ENCODE measurements around the gene MLX. TPM values are rescaled to one million over a fixed set of nuclear protein-coding genes. Genes with fewer than 3 reads are reported as not detected.

MLX gene
- total RNA-seq, 4 donors from 2014 or later, result 81.3 to 191 (median 143) TPM

DNA sequence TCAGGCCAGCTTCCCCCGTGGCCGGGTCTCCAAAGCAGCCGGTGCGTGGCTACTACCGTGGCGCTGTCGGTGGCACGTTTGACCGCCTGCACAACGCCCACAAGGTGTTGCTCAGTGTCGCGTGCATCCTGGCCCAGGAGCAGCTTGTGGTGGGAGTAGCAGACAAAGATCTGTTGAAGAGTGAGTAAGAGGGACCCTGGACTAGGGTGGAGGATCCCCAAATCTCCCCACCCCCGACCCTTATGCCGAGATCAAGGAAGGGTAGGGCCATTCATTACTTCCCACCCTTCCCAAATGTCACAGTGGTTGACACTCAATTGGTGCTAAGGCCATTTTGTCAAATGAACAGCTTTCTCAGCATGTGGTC lies 3.8 kb upstream of the MLX start:
- peak overlapping the region; percentile 88 to 93 (median 92) for H3K27ac ChIP-seq
- peaks cover 0 to 6% (median 0%) of the 10 kb centered on the region in 4 donors for H3K36me3 ChIP-seq
- in situ Hi-C loops (cut with MboI; ENCODE audit: low pct_ligation_motif_present in 1 of 4, low pct_unique_long_range_greater_than_20kb in 1 of 4, low sequenced_read_pairs in 3 of 4) (no loop called here), intact Hi-C loops (cut with DNase I; ENCODE audit: low total_unique reads) (no loop called here)
- no peaks in the 10 kb centered on the region for H3K27me3 ChIP-seq
- H3K4me1 ChIP-seq, result peaks cover 18 to 59% (median 48%) of the 10 kb centered on the region in 4 donors
- H3K4me3 ChIP-seq, result peak overlapping the region in 3 of 4 donors; percentile 66 to 92 (median 86)
- TF ChIP-seq POLR2AphosphoS5 (IDR thresholded peaks at IDR 0.05), result no peak
- TF ChIP-seq EP300 (IDR thresholded peaks at IDR 0.05; ENCODE audit: low read depth), result no peak
- TF ChIP-seq, protein P1, sequence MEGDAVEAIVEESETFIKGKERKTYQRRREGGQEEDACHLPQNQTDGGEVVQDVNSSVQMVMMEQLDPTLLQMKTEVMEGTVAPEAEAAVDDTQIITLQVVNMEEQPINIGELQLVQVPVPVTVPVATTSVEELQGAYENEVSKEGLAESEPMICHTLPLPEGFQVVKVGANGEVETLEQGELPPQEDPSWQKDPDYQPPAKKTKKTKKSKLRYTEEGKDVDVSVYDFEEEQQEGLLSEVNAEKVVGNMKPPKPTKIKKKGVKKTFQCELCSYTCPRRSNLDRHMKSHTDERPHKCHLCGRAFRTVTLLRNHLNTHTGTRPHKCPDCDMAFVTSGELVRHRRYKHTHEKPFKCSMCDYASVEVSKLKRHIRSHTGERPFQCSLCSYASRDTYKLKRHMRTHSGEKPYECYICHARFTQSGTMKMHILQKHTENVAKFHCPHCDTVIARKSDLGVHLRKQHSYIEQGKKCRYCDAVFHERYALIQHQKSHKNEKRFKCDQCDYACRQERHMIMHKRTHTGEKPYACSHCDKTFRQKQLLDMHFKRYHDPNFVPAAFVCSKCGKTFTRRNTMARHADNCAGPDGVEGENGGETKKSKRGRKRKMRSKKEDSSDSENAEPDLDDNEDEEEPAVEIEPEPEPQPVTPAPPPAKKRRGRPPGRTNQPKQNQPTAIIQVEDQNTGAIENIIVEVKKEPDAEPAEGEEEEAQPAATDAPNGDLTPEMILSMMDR (IDR thresholded peaks at IDR 0.05), result no peak
- no peak for TF ChIP-seq POLR2A (IDR thresholded peaks at IDR 0.05)
- DNase-seq, result no peak
- WGBS, 2 donors (ENCODE audit: low coverage in 1 of 2), result 40% methylated on average over 14 of the region's 14 CpGs; no CpG with 5 or more reads in 1 of the 2 donors
- no peaks in the 10 kb centered on the region for H3K9me3 ChIP-seq

- Histone ChIP-seq H3K4me1 (peaks cover 18 to 62% (median 52%) of the 10 kb centered on the region in 4 donors), H3K9me3 (no peaks in the 10 kb centered on the region), H3K36me3 (peaks cover 0 to 6% (median under 1%) of the 10 kb centered on the region in 4 donors), H3K27me3 (no peaks in the 10 kb centered on the region), H3K4me3 (peak overlapping the region in 2 of 4 donors; percentile 66 to 92), H3K27ac (peak overlapping the region in 3 of 4 donors; percentile 88 to 93 (median 92))
- peak; percentile 40 for DNase-seq
- TF ChIP-seq, protein P1 (IDR thresholded peaks at IDR 0.05), result no peak
- no peak for TF ChIP-seq POLR2AphosphoS5 (IDR thresholded peaks at IDR 0.05)
- no peak for TF ChIP-seq POLR2A (IDR thresholded peaks at IDR 0.05)
- no peak for TF ChIP-seq EP300 (IDR thresholded peaks at IDR 0.05; ENCODE audit: low read depth)
- intact Hi-C loops (cut with DNase I; ENCODE audit: low total_unique reads), result no loop called here
- in situ Hi-C loops (cut with MboI; ENCODE audit: low pct_ligation_motif_present in 1 of 4, low pct_unique_long_range_greater_than_20kb in 1 of 4, low sequenced_read_pairs in 3 of 4), result no loop called here
- 32 to 33% methylated on average over 1 of the region's 1 CpG for WGBS, 2 donors (ENCODE audit: low coverage in 1 of 2)
These were observed 3.4 kb upstream of the MLX start for GRCh38 chr17:42563543-42563942.

DNA sequence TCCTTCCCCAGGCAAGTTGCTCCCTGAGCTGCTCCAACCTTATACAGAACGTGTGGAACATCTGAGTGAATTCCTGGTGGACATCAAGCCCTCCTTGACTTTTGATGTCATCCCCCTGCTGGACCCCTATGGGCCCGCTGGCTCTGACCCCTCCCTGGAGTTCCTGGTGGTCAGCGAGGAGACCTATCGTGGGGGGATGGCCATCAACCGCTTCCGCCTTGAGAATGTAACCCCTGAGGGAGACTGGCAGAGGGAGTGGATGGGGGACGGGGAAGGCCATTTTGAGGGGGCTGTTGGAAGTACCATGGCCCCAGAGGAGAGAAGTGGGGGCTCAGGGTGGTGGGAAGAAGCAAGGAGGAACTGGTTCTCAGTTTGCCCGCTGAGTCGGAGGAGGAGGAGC lies 3.0 kb upstream of the MLX start:
- peaks cover 0 to 9% (median 4%) of the 10 kb centered on the region in 4 donors for H3K36me3 ChIP-seq
- H3K27ac ChIP-seq, result peak overlapping the region in 3 of 4 donors; percentile 88 to 93 (median 92)
- in situ Hi-C loops (cut with MboI; ENCODE audit: low pct_ligation_motif_present in 1 of 4, low pct_unique_long_range_greater_than_20kb in 1 of 4, low sequenced_read_pairs in 3 of 4), result no loop called here
- H3K27me3 ChIP-seq, result no peaks in the 10 kb centered on the region
- TF ChIP-seq POLR2A (IDR thresholded peaks at IDR 0.05) (no peak), EP300 (IDR thresholded peaks at IDR 0.05; ENCODE audit: low read depth) (no peak), POLR2AphosphoS5 (IDR thresholded peaks at IDR 0.05) (no peak)
- H3K4me3 ChIP-seq, result peak overlapping the region in 1 of 4 donors; percentile 92
- 83 to 87% methylated on average over 2 to 9 of the region's 9 CpGs for WGBS, 2 donors (ENCODE audit: low coverage in 1 of 2)
- peaks cover 18 to 60% (median 52%) of the 10 kb centered on the region in 4 donors for H3K4me1 ChIP-seq
- H3K9me3 ChIP-seq, result no peaks in the 10 kb centered on the region
- intact Hi-C loops (cut with DNase I; ENCODE audit: low total_unique reads), result no loop called here
- DNase-seq, result no peak

- Histone ChIP-seq H3K27ac (no peak overlapping the region), H3K36me3 (peaks cover 0 to 19% (median 12%) of the 10 kb centered on the region in 4 donors), H3K9me3 (no peaks in the 10 kb centered on the region), H3K4me3 (no peak overlapping the region), H3K27me3 (no peaks in the 10 kb centered on the region), H3K4me1 (peaks cover 18 to 50% (median 46%) of the 10 kb centered on the region in 4 donors)
- no peak for DNase-seq
- intact Hi-C loops (cut with DNase I; ENCODE audit: low total_unique reads), result no loop called here
- TF ChIP-seq EP300 (IDR thresholded peaks at IDR 0.05; ENCODE audit: low read depth), result no peak
- TF ChIP-seq, protein P1 (IDR thresholded peaks at IDR 0.05), result no peak
- no peak for TF ChIP-seq POLR2AphosphoS5 (IDR thresholded peaks at IDR 0.05)
- TF ChIP-seq POLR2A (IDR thresholded peaks at IDR 0.05), result no peak
- 33 to 87% methylated on average over 1 to 15 of the region's 15 CpGs for WGBS, 2 donors (ENCODE audit: low coverage in 1 of 2)
- in situ Hi-C loops (cut with MboI; ENCODE audit: low pct_ligation_motif_present in 1 of 4, low pct_unique_long_range_greater_than_20kb in 1 of 4, low sequenced_read_pairs in 3 of 4), result no loop called here
These were observed 1.9 kb upstream of the MLX start for GRCh38 chr17:42564815-42565522.

Data from transverse colon (tissue), 4 donors.